Measurements from ENCODE around the gene DDX25. TPM values are rescaled to one million over a fixed set of nuclear protein-coding genes. Genes with fewer than 3 reads are reported as not detected.

The DDX25 gene
- total and polyA plus RNA-seq, 2 of the 13 experiments (the other 11 are each of a cell fraction or from before 2014, with no cell fraction given), result 0.17 to 0.29 TPM

- TF ChIP-seq HMGXB3 (CRISPR knock-in tag; IDR thresholded peaks at IDR 0.05; ENCODE audit: borderline replicate concordance) (peak; percentile 55; the same call in 1 of the 2 replicates), MEIS1 (CRISPR knock-in tag; IDR thresholded peaks at IDR 0.05; ENCODE audit: borderline replicate concordance) (no peak; the same call in 1 of the 2 replicates), ZIK1 (CRISPR knock-in tag; IDR thresholded peaks at IDR 0.05; ENCODE audit: borderline replicate concordance, low read depth) (0 out of 2 replicates have a peak, but pooled peaks have one; percentile 37), ZNF839 (CRISPR knock-in tag; IDR thresholded peaks at IDR 0.05; ENCODE audit: borderline replicate concordance) (no peak), PATZ1 (CRISPR knock-in tag; IDR thresholded peaks at IDR 0.05) (no peak), ZSCAN30 (CRISPR knock-in tag; IDR thresholded peaks at IDR 0.05) (no peak), ZNF280B (CRISPR knock-in tag; IDR thresholded peaks at IDR 0.05; ENCODE audit: borderline replicate concordance) (no peak), NR2F6 (IDR thresholded peaks at IDR 0.05) (no peak), NR2F6 (CRISPR knock-in tag; IDR thresholded peaks at IDR 0.05) (no peak), ZNF33B (CRISPR knock-in tag; IDR thresholded peaks at IDR 0.05) (no peak), MLLT10 (CRISPR knock-in tag; IDR thresholded peaks at IDR 0.05) (no peak), ZNF234 (CRISPR knock-in tag; conservative IDR thresholded peaks at IDR 0.05) (no peak), ZNF782 (CRISPR knock-in tag; IDR thresholded peaks at IDR 0.05; ENCODE audit: borderline replicate concordance) (no peak; the same call in 1 of the 2 replicates), ETV5 (CRISPR knock-in tag; IDR thresholded peaks at IDR 0.05; ENCODE audit: borderline replicate concordance) (no peak; the same call in 1 of the 2 replicates), PAX8 (CRISPR knock-in tag; IDR thresholded peaks at IDR 0.05; ENCODE audit: borderline replicate concordance) (no peak), RORA (CRISPR knock-in tag; IDR thresholded peaks at IDR 0.05) (no peak)
- TF ChIP-seq, protein P1, sequence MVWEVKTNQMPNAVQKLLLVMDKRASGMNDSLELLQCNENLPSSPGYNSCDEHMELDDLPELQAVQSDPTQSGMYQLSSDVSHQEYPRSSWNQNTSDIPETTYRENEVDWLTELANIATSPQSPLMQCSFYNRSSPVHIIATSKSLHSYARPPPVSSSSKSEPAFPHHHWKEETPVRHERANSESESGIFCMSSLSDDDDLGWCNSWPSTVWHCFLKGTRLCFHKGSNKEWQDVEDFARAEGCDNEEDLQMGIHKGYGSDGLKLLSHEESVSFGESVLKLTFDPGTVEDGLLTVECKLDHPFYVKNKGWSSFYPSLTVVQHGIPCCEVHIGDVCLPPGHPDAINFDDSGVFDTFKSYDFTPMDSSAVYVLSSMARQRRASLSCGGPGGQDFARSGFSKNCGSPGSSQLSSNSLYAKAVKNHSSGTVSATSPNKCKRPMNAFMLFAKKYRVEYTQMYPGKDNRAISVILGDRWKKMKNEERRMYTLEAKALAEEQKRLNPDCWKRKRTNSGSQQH (CRISPR knock-in tag; IDR thresholded peaks at IDR 0.05; ENCODE audit: low read depth), result peak; percentile 21; the same call in 1 of the 2 replicates
- TF ChIP-seq, protein P2, sequence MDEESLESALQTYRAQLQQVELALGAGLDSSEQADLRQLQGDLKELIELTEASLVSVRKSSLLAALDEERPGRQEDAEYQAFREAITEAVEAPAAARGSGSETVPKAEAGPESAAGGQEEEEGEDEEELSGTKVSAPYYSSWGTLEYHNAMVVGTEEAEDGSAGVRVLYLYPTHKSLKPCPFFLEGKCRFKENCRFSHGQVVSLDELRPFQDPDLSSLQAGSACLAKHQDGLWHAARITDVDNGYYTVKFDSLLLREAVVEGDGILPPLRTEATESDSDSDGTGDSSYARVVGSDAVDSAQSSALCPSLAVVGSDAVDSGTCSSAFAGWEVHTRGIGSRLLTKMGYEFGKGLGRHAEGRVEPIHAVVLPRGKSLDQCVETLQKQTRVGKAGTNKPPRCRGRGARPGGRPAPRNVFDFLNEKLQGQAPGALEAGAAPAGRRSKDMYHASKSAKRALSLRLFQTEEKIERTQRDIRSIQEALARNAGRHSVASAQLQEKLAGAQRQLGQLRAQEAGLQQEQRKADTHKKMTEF (CRISPR knock-in tag; IDR thresholded peaks at IDR 0.05), result peak; percentile 60
These were observed 1.2 kb upstream of the DDX25 start, which contains the start of gene PUS3 (continued) for GRCh38 chr11:125902927-125903710.
